Upper lobe of left lung (tissue), 4 donors: ENCODE measurements around the gene GPATCH1.

Experiments
- POLR2AphosphoS5 ChIP-seq, 2 donors: sonication (generic); formaldehyde crosslinking; IDR thresholded peaks; one replicate each; pipeline ENCODE4 v1.5.1; 2017; ENCODE audit warnings: antibody characterized with exemption in 2 of 2
- TF ChIP-seq, protein P1 (sequence below), 6 experiments: fragments of 450-650 bp in 4 of 6; fragments of 200-600 bp in 2 of 6; sonication (generic) in 2 of 6; IDR thresholded peaks; one replicate each; pipeline ENCODE4 v1.5.1; 2016 to 2019; ENCODE audit warnings: antibody characterized with exemption in 6 of 6

- TF ChIP-seq, protein P1, sequence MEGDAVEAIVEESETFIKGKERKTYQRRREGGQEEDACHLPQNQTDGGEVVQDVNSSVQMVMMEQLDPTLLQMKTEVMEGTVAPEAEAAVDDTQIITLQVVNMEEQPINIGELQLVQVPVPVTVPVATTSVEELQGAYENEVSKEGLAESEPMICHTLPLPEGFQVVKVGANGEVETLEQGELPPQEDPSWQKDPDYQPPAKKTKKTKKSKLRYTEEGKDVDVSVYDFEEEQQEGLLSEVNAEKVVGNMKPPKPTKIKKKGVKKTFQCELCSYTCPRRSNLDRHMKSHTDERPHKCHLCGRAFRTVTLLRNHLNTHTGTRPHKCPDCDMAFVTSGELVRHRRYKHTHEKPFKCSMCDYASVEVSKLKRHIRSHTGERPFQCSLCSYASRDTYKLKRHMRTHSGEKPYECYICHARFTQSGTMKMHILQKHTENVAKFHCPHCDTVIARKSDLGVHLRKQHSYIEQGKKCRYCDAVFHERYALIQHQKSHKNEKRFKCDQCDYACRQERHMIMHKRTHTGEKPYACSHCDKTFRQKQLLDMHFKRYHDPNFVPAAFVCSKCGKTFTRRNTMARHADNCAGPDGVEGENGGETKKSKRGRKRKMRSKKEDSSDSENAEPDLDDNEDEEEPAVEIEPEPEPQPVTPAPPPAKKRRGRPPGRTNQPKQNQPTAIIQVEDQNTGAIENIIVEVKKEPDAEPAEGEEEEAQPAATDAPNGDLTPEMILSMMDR (IDR thresholded peaks at IDR 0.05): no peak
- TF ChIP-seq POLR2AphosphoS5 (IDR thresholded peaks at IDR 0.05): no peak
Measured at GRCh38 chr19:33086955-33087354, 6.0 kb downstream of the GPATCH1 start.
